Caco-2 (cell line): ENCODE data around the gene LRRC75B. TPM values are rescaled to one million over a fixed set of nuclear protein-coding genes. Genes with fewer than 3 reads are reported as not detected.

ENCODE experiments used
- BruUV-seq: library from RNA; stranded (reverse); fragments of 400-500 nt; replicated peaks from 2 replicates; lab custom pipeline; 2021; lab: Mats Ljungman, UMichigan
- CTCF ChIA-PET: fragments of 300-600 bp; sonication (Branson Sonifier 250); formaldehyde crosslinking; loops from one replicate; lab custom pipeline; 2022; ENCODE audit warnings: antibody characterized with exemption; lab: Charles Lee
- POLR2A ChIA-PET: fragments of 300-600 bp; sonication (Branson Sonifier 250); formaldehyde crosslinking; loops from one replicate; lab custom pipeline; 2022; ENCODE audit warnings: antibody characterized with exemption; lab: Charles Lee
- DNase-seq, 2 experiments: peaks; one replicate each; pipeline versions ENCODE4 v3.0.0 to v3.0.0-alpha.2; 2020 to 2022
- H3K27me3 ChIP-seq: replicated peaks from 2 replicates; pipeline ENCODE4 v1.6.0; 2011; ENCODE audit warnings: low read length; ENCODE audit not compliant: control insufficient read depth, insufficient read depth
- H3K36me3 ChIP-seq: 2 replicates; pipeline ENCODE4 v1.5.1; 2011; ENCODE audit warnings: low read length; ENCODE audit not compliant: control insufficient read depth, insufficient read depth
- H3K4me1 ChIP-seq: fragments of 250-450 bp; sonication (Bioruptor Pico); 2 replicates; pipeline ENCODE4 v1.5.1; 2020; ENCODE audit warnings: mild to moderate bottlenecking
- H3K4me3 ChIP-seq: 2 replicates; pipeline ENCODE4 v1.5.1; 2011; ENCODE audit warnings: low read depth, mild to moderate bottlenecking, control low read depth, low read length
- H3K9me3 ChIP-seq: fragments of 250-450 bp; sonication (Bioruptor Pico); 2 replicates; pipeline ENCODE4 v1.5.1; 2020; ENCODE audit warnings: mild to moderate bottlenecking, moderate library complexity
- H3K27ac Mint-ChIP-seq: one replicate; pipeline ENCODE4 v1.8.0; 2022; ENCODE audit warnings: mixed read lengths; ENCODE audit not compliant: unreplicated experiment
- H3K27me3 Mint-ChIP-seq: one replicate; pipeline ENCODE4 v1.8.0; 2022; ENCODE audit warnings: mixed read lengths; ENCODE audit not compliant: insufficient read depth, unreplicated experiment
- H3K36me3 Mint-ChIP-seq: one replicate; pipeline ENCODE4 v1.8.0; 2022; ENCODE audit warnings: mild to moderate bottlenecking, mixed read lengths; ENCODE audit not compliant: insufficient read depth, unreplicated experiment
- H3K4me1 Mint-ChIP-seq: one replicate; pipeline ENCODE4 v1.8.0; 2022; ENCODE audit warnings: low read depth, mixed read lengths; ENCODE audit not compliant: unreplicated experiment
- H3K4me3 Mint-ChIP-seq: one replicate; pipeline ENCODE4 v1.8.0; 2022; ENCODE audit warnings: mild to moderate bottlenecking, moderate library complexity, mixed read lengths; ENCODE audit not compliant: unreplicated experiment
- H3K9me3 Mint-ChIP-seq: one replicate; pipeline ENCODE4 v1.8.0; 2022; ENCODE audit warnings: mixed read lengths; ENCODE audit not compliant: unreplicated experiment
- intact Hi-C: fragments of 100-400 bp; cut with micrococcal nuclease; formaldehyde crosslinking; loops from one replicate; pipeline ENCODE4 v1.10.0; 2022; ENCODE audit not compliant: unreplicated experiment
- total RNA-seq: library from RNA; stranded (reverse); gene quantifications from 2 replicates; pipeline ENCODE4 v1.2.3, GENCODE V29; 2022
- TF ChIP-seq, protein P1 (sequence below), 2 experiments: fragments of 200-600 bp in 1 of 2; IDR thresholded peaks; 1 replicate in 1 of 2; 2 replicates in 1 of 2; pipeline versions ENCODE4 v1.5.1 to v1.8.0; 2011 to 2022; ENCODE audit warnings: antibody characterized with exemption in 1 of 2, control low read depth in 1 of 2, inconsistent platforms in 1 of 2, low read depth in 1 of 2, low read length in 1 of 2, mild to moderate bottlenecking in 1 of 2, moderate library complexity in 1 of 2; ENCODE audit not compliant: insufficient read depth in 1 of 2, severe bottlenecking in 1 of 2, unreplicated experiment in 1 of 2

LRRC75B gene
- total RNA-seq, 1 experiment from 2014 or later: 20.4 TPM

GRCh38 chr22:24579258-24579601, 13.6 kb downstream of the LRRC75B start:
- intact Hi-C loops: loop anchor here (1.0 kb wide), 1 partner anchor 14 kb away; the partner anchor contains the start of gene LRRC75B
- Mint-ChIP-seq H3K27me3 (no peaks in the 10 kb centered on the region), H3K36me3 (peaks cover 72% of the 10 kb centered on the region), H3K4me1 (peaks cover 52% of the 10 kb centered on the region), H3K9me3 (no peaks in the 10 kb centered on the region), H3K27ac (peak overlapping the region; percentile 84), H3K4me3 (peak overlapping the region; percentile 38)
- Histone ChIP-seq H3K4me1 (peaks cover 47% of the 10 kb centered on the region), H3K27me3 (no peaks in the 10 kb centered on the region), H3K4me3 (no peak overlapping the region), H3K9me3 (no peaks in the 10 kb centered on the region), H3K36me3 (no peaks in the 10 kb centered on the region)
- ChIA-PET POLR2A (interaction anchor here (1.0 kb wide), 1 partner anchor 15 kb away, joined by 4 read pairs; no protein-coding TSS in a partner anchor), CTCF (no interaction called here)
- TF ChIP-seq, protein P1, sequence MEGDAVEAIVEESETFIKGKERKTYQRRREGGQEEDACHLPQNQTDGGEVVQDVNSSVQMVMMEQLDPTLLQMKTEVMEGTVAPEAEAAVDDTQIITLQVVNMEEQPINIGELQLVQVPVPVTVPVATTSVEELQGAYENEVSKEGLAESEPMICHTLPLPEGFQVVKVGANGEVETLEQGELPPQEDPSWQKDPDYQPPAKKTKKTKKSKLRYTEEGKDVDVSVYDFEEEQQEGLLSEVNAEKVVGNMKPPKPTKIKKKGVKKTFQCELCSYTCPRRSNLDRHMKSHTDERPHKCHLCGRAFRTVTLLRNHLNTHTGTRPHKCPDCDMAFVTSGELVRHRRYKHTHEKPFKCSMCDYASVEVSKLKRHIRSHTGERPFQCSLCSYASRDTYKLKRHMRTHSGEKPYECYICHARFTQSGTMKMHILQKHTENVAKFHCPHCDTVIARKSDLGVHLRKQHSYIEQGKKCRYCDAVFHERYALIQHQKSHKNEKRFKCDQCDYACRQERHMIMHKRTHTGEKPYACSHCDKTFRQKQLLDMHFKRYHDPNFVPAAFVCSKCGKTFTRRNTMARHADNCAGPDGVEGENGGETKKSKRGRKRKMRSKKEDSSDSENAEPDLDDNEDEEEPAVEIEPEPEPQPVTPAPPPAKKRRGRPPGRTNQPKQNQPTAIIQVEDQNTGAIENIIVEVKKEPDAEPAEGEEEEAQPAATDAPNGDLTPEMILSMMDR (IDR thresholded peaks at IDR 0.05; ENCODE audit: insufficient read depth in 1 of 2, low read depth in 1 of 2, low read length in 1 of 2, severe bottlenecking in 1 of 2, unreplicated experiment in 1 of 2): no peak
- no peak for DNase-seq
- no TSS peak for BruUV-seq

DNA sequence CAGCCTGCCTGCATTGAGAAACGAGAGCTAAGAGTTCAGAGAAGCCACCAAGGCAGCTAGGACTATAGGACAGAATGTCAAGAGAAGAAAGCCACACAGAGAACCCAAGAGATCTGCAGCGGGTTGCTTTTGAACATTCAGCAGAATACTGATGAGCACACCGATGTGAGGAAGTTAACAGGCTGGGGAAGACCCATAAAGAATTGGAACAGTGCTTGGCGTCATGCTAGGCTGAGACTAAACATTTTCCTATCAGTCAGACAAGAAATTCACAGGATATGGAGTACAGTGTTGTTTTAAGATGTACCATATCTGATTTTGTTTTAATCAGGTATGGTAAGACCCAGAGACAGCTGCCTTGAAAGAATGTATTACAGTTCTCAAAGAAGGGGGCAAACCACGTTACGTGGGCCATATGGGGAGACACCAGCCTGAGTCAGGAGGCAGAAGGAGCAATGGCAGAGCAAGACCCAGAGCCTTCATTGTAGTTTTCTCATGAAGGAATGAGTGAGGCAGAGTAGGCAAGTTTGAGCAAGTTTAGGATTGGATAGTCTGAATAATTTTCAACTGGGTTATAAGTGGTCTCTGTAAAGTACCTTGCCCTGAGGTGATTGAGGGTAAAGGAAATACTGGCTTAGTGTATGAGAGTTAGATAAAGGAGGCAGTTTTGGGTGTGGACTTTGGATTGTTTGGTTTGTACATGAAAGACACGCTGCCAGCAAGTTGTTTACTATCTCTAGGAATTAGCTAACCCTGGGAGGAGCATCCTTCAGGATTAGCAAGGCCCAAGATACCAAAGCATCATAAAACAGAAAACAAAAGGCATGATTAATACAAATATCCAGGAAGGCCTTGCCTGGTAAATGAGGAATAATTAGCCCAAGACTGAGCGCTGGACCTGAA, 14.3 kb downstream of the LRRC75B start:
- H3K9me3 ChIP-seq: no peaks in the 10 kb centered on the region
- no peaks in the 10 kb centered on the region for H3K27me3 Mint-ChIP-seq
- peaks cover under 1% of the 10 kb centered on the region; the same call in 1 of the 2 replicates for H3K36me3 ChIP-seq
- ChIA-PET POLR2A (interaction anchor here (1.0 kb wide), 1 partner anchor 14 kb away, joined by 4 read pairs; no protein-coding TSS in a partner anchor), CTCF (no interaction called here)
- intact Hi-C loops: loop anchor here (1.0 kb wide), 2 partner anchors 15 to 23 kb away; partner anchors contain the start of genes GUCD1, LRRC75B and SNRPD3
- H3K27me3 ChIP-seq: no peaks in the 10 kb centered on the region
- no peak overlapping the region for H3K4me3 ChIP-seq
- H3K4me1 ChIP-seq: peaks cover 47% of the 10 kb centered on the region
- peak overlapping the region; percentile 84 for H3K27ac Mint-ChIP-seq
- H3K9me3 Mint-ChIP-seq: no peaks in the 10 kb centered on the region
- DNase-seq: peak; percentile 79 to 80
- TF ChIP-seq, protein P1 (IDR thresholded peaks at IDR 0.05; ENCODE audit: insufficient read depth in 1 of 2, low read depth in 1 of 2, low read length in 1 of 2, severe bottlenecking in 1 of 2, unreplicated experiment in 1 of 2): no peak
- BruUV-seq: TSS peak; percentile 97
- peak overlapping the region; percentile 38 for H3K4me3 Mint-ChIP-seq
- H3K4me1 Mint-ChIP-seq: peaks cover 46% of the 10 kb centered on the region
- H3K36me3 Mint-ChIP-seq: peaks cover 69% of the 10 kb centered on the region

DNA sequence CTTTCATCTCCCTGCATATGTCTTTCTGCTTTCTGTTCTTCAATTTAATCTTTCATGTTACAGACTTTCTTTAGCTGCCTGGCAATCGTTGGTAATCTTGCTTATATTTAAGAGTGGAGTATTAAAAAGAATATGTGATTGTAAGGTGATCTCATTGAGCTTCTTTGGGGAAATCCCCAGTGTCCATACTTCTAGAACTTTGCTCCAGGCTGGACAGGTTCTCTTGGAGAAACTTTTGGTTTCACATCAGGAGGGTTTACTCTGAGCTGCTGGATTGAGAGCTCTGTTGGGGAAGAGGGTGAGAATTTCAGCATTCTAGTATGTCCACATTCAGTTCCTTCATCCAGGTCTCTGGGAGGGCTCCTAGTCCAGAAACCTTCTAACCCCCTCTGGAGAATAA, 16.1 kb downstream of the LRRC75B start:
- CTCF ChIA-PET: no interaction called here

More for the DNA sequence above, 16.1 kb downstream of the LRRC75B start:
- Mint-ChIP-seq H3K27me3 (no peaks in the 10 kb centered on the region), H3K36me3 (peaks cover 79% of the 10 kb centered on the region), H3K27ac (peak overlapping the region; percentile 84), H3K9me3 (no peaks in the 10 kb centered on the region), H3K4me1 (peaks cover 52% of the 10 kb centered on the region), H3K4me3 (no peak overlapping the region)
- intact Hi-C loops: no loop called here
- no peak for DNase-seq
- H3K27me3 ChIP-seq: no peaks in the 10 kb centered on the region
- H3K4me1 ChIP-seq: peaks cover 47% of the 10 kb centered on the region
- H3K9me3 ChIP-seq: no peaks in the 10 kb centered on the region
- H3K36me3 ChIP-seq: peaks cover 2% of the 10 kb centered on the region; the same call in 1 of the 2 replicates
- TF ChIP-seq, protein P1 (IDR thresholded peaks at IDR 0.05; ENCODE audit: insufficient read depth in 1 of 2, low read depth in 1 of 2, low read length in 1 of 2, severe bottlenecking in 1 of 2, unreplicated experiment in 1 of 2): no peak
- BruUV-seq: no TSS peak
- POLR2A ChIA-PET: no interaction called here
- H3K4me3 ChIP-seq: no peak overlapping the region
